Ascending aorta (tissue), 2 donors: ENCODE results near the gene CADPS2. TPM values are rescaled to one million over a fixed set of nuclear protein-coding genes. Genes with fewer than 3 reads are reported as not detected.

Experiments
- DNase-seq, 2 donors: peaks; one replicate each; pipeline ENCODE4 v3.0.0-alpha.2; 2019; ENCODE audit warnings: low spot score in 2 of 2
- H3K27ac ChIP-seq, 2 donors: fragments of 200-600 bp; sonication (generic); one replicate each; pipeline ENCODE4 v1.5.1; 2016 to 2017; ENCODE audit warnings: mild to moderate bottlenecking in 1 of 2
- H3K27me3 ChIP-seq: fragments of 200-600 bp; sonication (generic); one replicate; pipeline ENCODE4 v1.5.1; 2017
- H3K36me3 ChIP-seq, 2 donors: fragments of 200-600 bp; sonication (generic); one replicate each; pipeline ENCODE4 v1.5.1; 2016
- H3K4me1 ChIP-seq, 2 donors: fragments of 200-600 bp; sonication (generic); one replicate each; pipeline ENCODE4 v1.5.1; 2016 to 2017; ENCODE audit warnings: mild to moderate bottlenecking in 1 of 2
- H3K4me3 ChIP-seq, 2 donors: fragments of 200-600 bp; sonication (generic); one replicate each; pipeline ENCODE4 v1.5.1; 2016 to 2017; ENCODE audit warnings: mild to moderate bottlenecking in 1 of 2
- H3K9me3 ChIP-seq, 2 donors: fragments of 200-600 bp; sonication (generic); one replicate each; pipeline ENCODE4 v1.5.1; 2016
- CTCF ChIP-seq, 3 experiments: fragments of 200-600 bp in 2 of 3; fragments of 450-650 bp in 1 of 3; sonication (generic) in 2 of 3; IDR thresholded peaks; one replicate each; pipeline ENCODE4 v1.5.1; 2016 to 2019; ENCODE audit warnings: antibody characterized with exemption in 3 of 3, mild to moderate bottlenecking in 1 of 3, moderate library complexity in 1 of 3
- intact Hi-C: fragments of 100-400 bp; cut with DNase I; formaldehyde crosslinking; loops from one replicate; pipeline ENCODE4 v1.15.1; 2023
- total RNA-seq: library from RNA; depleted of rRNA; stranded (reverse); fragments of >200 nt; gene quantifications from one replicate; pipeline ENCODE4 v1.1.0, GENCODE V29; 2016

The CADPS2 gene
- total RNA-seq, 1 donor from 2014 or later = 31.8 TPM

- intact Hi-C loops = no loop called here
- Histone ChIP-seq H3K4me3 (no peak overlapping the region), H3K4me1 (no peaks in the 10 kb centered on the region), H3K36me3 (no peaks in the 10 kb centered on the region), H3K9me3 (no peaks in the 10 kb centered on the region), H3K27me3 (no peaks in the 10 kb centered on the region), H3K27ac (no peak overlapping the region)
- TF ChIP-seq CTCF (IDR thresholded peaks at IDR 0.05) = no peak
- no peak for DNase-seq
These were observed 523.8 kb downstream of the CADPS2 start for GRCh38 chr7:122362473-122362872.

GRCh38 chr7:122354656-122355055 is 531.6 kb downstream of the CADPS2 start:
- no peak for TF ChIP-seq CTCF (IDR thresholded peaks at IDR 0.05)
- intact Hi-C loops = no loop called here
- Histone ChIP-seq H3K36me3 (no peaks in the 10 kb centered on the region), H3K27ac (no peak overlapping the region), H3K4me3 (no peak overlapping the region), H3K9me3 (no peaks in the 10 kb centered on the region), H3K27me3 (no peaks in the 10 kb centered on the region), H3K4me1 (no peaks in the 10 kb centered on the region)
- DNase-seq = no peak

GRCh38 chr7:122352454-122352853 is 533.8 kb downstream of the CADPS2 start:
- H3K9me3 ChIP-seq = no peaks in the 10 kb centered on the region
- no peaks in the 10 kb centered on the region for H3K36me3 ChIP-seq
- no peak overlapping the region for H3K4me3 ChIP-seq
- no peak overlapping the region for H3K27ac ChIP-seq
- no peaks in the 10 kb centered on the region for H3K4me1 ChIP-seq
- no peak for DNase-seq
- H3K27me3 ChIP-seq = no peaks in the 10 kb centered on the region
- intact Hi-C loops = no loop called here
- no peak for TF ChIP-seq CTCF (IDR thresholded peaks at IDR 0.05)

- TF ChIP-seq CTCF (IDR thresholded peaks at IDR 0.05) = no peak
- intact Hi-C loops = no loop called here
- Histone ChIP-seq H3K4me1 (no peaks in the 10 kb centered on the region), H3K4me3 (no peak overlapping the region), H3K27me3 (no peaks in the 10 kb centered on the region), H3K9me3 (no peaks in the 10 kb centered on the region), H3K27ac (no peak overlapping the region), H3K36me3 (no peaks in the 10 kb centered on the region)
- DNase-seq = no peak
These were observed 535.6 kb downstream of the CADPS2 start for GRCh38 chr7:122350701-122351100.

- Histone ChIP-seq H3K27me3 (no peaks in the 10 kb centered on the region), H3K4me3 (no peak overlapping the region), H3K36me3 (no peaks in the 10 kb centered on the region), H3K4me1 (no peaks in the 10 kb centered on the region), H3K27ac (no peak overlapping the region), H3K9me3 (no peaks in the 10 kb centered on the region)
- DNase-seq = no peak
- TF ChIP-seq CTCF (IDR thresholded peaks at IDR 0.05) = no peak
- intact Hi-C loops = no loop called here
These were observed 542.0 kb downstream of the CADPS2 start for GRCh38 chr7:122344303-122344620.

GRCh38 chr7:122343601-122344302 is 542.5 kb downstream of the CADPS2 start:
- Histone ChIP-seq H3K27me3 (no peaks in the 10 kb centered on the region), H3K9me3 (no peaks in the 10 kb centered on the region), H3K27ac (no peak overlapping the region), H3K4me3 (no peak overlapping the region), H3K36me3 (no peaks in the 10 kb centered on the region), H3K4me1 (no peaks in the 10 kb centered on the region)
- no peak for TF ChIP-seq CTCF (IDR thresholded peaks at IDR 0.05)
- intact Hi-C loops = no loop called here
- DNase-seq = no peak
